GM12878 (cell line): ENCODE data around the gene HMGN5. TPM values are rescaled to one million over a fixed set of nuclear protein-coding genes. Genes with fewer than 3 reads are reported as not detected.

Experiments
- ATAC-seq: fragments of 200-7000 bp; cut with Tn5 transposase; 3 replicates; pipeline ENCODE4 v1.9.1; 2020; ENCODE audit warnings: mild to moderate bottlenecking, moderate library complexity
- BruUV-seq: library from RNA; stranded (reverse); fragments of 400-500 nt; replicated peaks from 2 replicates; lab custom pipeline; 2021; lab: Mats Ljungman, UMichigan
- CTCF ChIA-PET: fragments of 300-600 bp; sonication (Branson Sonifier 250); formaldehyde crosslinking; extraction: SDS; loops from one replicate; lab custom pipeline; 2021; ENCODE audit warnings: inconsistent platforms; lab: Yijun Ruan, JAX
- POLR2A ChIA-PET: fragments of 350-600 bp; formaldehyde crosslinking; extraction: SDS; loops from one replicate; lab custom pipeline; 2021; ENCODE audit warnings: inconsistent platforms; lab: Charles Lee
- RAD21 ChIA-PET: fragments of 300-600 bp; sonication (Branson Sonifier 250); formaldehyde crosslinking; loops from one replicate; lab custom pipeline; 2023; ENCODE audit warnings: antibody characterized with exemption; ENCODE audit not compliant: unreplicated experiment; lab: Charles Lee
- SMC1A ChIA-PET: fragments of 300-600 bp; sonication (Branson Sonifier 250); formaldehyde crosslinking; loops from one replicate; lab custom pipeline; 2023; ENCODE audit not compliant: unreplicated experiment, uncharacterized antibody; lab: Charles Lee
- DNase-seq: peaks from one replicate; pipeline ENCODE4 v3.0.0-alpha.2; 2011; ENCODE audit warnings: low read depth, low spot score
- FAIRE-seq: peaks from 3 replicates; lab custom pipeline; 2011; peaks lifted over from hg19 to GRCh38; lab: Jason Lieb, UNC
- H2AFZ ChIP-seq: 2 replicates; pipeline ENCODE4 v1.6.0; 2011; ENCODE audit warnings: low read depth, low read length, control low read depth; ENCODE audit not compliant: control insufficient read depth
- H3K27ac ChIP-seq: 2 replicates; pipeline ENCODE4 v1.5.1; 2011; ENCODE audit warnings: control low read depth; ENCODE audit not compliant: control insufficient read depth, insufficient read depth
- H3K27me3 ChIP-seq, 2 experiments: replicated peaks in 1 of 2; 2 replicates each; pipeline versions ENCODE4 v1.6.0 to v1.6.1; 2011; ENCODE audit warnings: low read length in 1 of 2; ENCODE audit not compliant: control insufficient read depth in 2 of 2, insufficient read depth in 2 of 2
- H3K36me3 ChIP-seq, 2 experiments: 2 replicates each; pipeline ENCODE4 v1.5.1; 2011; ENCODE audit warnings: low read length in 1 of 2; ENCODE audit not compliant: control insufficient read depth in 2 of 2, insufficient read depth in 2 of 2
- H3K4me1 ChIP-seq: 2 replicates; pipeline ENCODE4 v1.6.1; 2011; ENCODE audit warnings: mild to moderate bottlenecking, low read length, moderate library complexity, mixed read lengths; ENCODE audit not compliant: control insufficient read depth, insufficient read depth
- H3K4me2 ChIP-seq: 2 replicates; pipeline ENCODE4 v1.6.0; 2011; ENCODE audit warnings: control low read depth; ENCODE audit not compliant: control insufficient read depth, insufficient read depth
- H3K4me3 ChIP-seq: fragments of 200-600 bp; sonication (generic); 2 replicates; pipeline ENCODE4 v1.5.1; 2016
- H3K79me2 ChIP-seq: 2 replicates; pipeline ENCODE4 v1.6.0; 2011; ENCODE audit warnings: low read length; ENCODE audit not compliant: control insufficient read depth, insufficient read depth
- H3K9ac ChIP-seq: 2 replicates; pipeline ENCODE4 v1.8.0; 2011; ENCODE audit warnings: low read length, control low read depth, mixed read lengths; ENCODE audit not compliant: control insufficient read depth, insufficient read depth
- H3K9me3 ChIP-seq: replicated peaks from 3 replicates; pipeline ENCODE4 v1.5.1; 2011; ENCODE audit warnings: mild to moderate bottlenecking, low read length; ENCODE audit not compliant: control insufficient read depth, insufficient read depth
- H4K20me1 ChIP-seq: 2 replicates; pipeline ENCODE4 v1.6.0; 2011; ENCODE audit not compliant: control insufficient read depth, insufficient read depth
- CREB1 ChIP-seq: IDR thresholded peaks from 2 replicates; pipeline ENCODE4 v1.6.1; 2012; ENCODE audit warnings: low read depth, mild to moderate bottlenecking, inconsistent platforms
- CTCF ChIP-seq, 3 experiments: IDR thresholded peaks in 2 of 3; conservative IDR thresholded peaks in 1 of 3; 2 replicates each; pipeline ENCODE4 v1.5.1; 2011; ENCODE audit warnings: low read depth in 3 of 3, low read length in 3 of 3, mild to moderate bottlenecking in 3 of 3, control low read depth in 2 of 3, moderate library complexity in 2 of 3, inconsistent platforms in 1 of 3, mixed read lengths in 1 of 3; ENCODE audit not compliant: control insufficient read depth in 2 of 3, insufficient read depth in 1 of 3; ENCODE audit errors: extremely low read depth in 1 of 3
- E2F4 ChIP-seq: IDR thresholded peaks from 2 replicates; pipeline ENCODE4 v1.6.1; 2012; ENCODE audit warnings: low read depth, low read length, improper control_type of control experiment
- EP300 ChIP-seq, 2 experiments: fragments of 150-350 bp in 1 of 2; IDR thresholded peaks; 2 replicates each; pipeline ENCODE4 v1.6.1; 2011 to 2012; ENCODE audit warnings: low read depth in 2 of 2, low read length in 2 of 2, borderline replicate concordance in 1 of 2, improper control_type of control experiment in 1 of 2, inconsistent platforms in 1 of 2; ENCODE audit not compliant: control insufficient read depth in 1 of 2
- IKZF2 ChIP-seq, 2 experiments: fragments of 450-650 bp; IDR thresholded peaks; 2 replicates each; pipeline ENCODE4 v1.6.1; 2017; ENCODE audit warnings: mild to moderate bottlenecking in 2 of 2, moderate library complexity in 2 of 2
- POU2F2 ChIP-seq: IDR thresholded peaks from 3 replicates; pipeline ENCODE4 v1.6.1; 2011; ENCODE audit warnings: low read depth, mild to moderate bottlenecking, low read length, borderline replicate concordance
- WGBS: methylation state at CpG from one replicate; pipeline ENCODE4 v1.1.6; 2016; ENCODE audit warnings: low lambda C conversion rate; ENCODE audit not compliant: insufficient replicate concordance, insufficient coverage; ENCODE audit errors: missing lambda C conversion rate; 5-methylcytosine and 5-hydroxymethylcytosine counted together
- in situ Hi-C: fragments of 300-500 bp; cut with MboI; formaldehyde crosslinking; loops from 9 replicates; pipeline ENCODE4 v1.14.3; 2018; ENCODE audit warnings: mixed read lengths
- intact Hi-C: fragments of 100-400 bp; cut with micrococcal nuclease; formaldehyde crosslinking; loops from one replicate; pipeline ENCODE4 v1.14.2; 2022; ENCODE audit not compliant: unreplicated experiment
- polyA plus RNA-seq, 11 experiments: library from polyadenylated mRNA; depleted of rRNA in 4 of 11; unstranded in 6 of 11; stranded (reverse) in 5 of 11; fragments of >200 nt; fragmentation: Nextera tagmentation in 4 of 11; fragmentation: Illumina TruSeq in 1 of 11; extraction: Ambion mirVana in 4 of 11; extraction: Trizol in 1 of 11; gene quantifications; 1 replicate in 1 of 11; 2 replicates in 10 of 11; pipeline versions ENCODE4 v1.2.1 to v1.2.3, GENCODE V29; 2011 to 2016; ENCODE audit warnings: inconsistent platforms in 2 of 11, missing spikeins in 2 of 11, low read depth in 1 of 11
- total RNA-seq, 4 experiments: library from RNA; depleted of rRNA in 3 of 4; stranded (reverse); fragments of >200 nt in 3 of 4; fragmentation: Illumina TruSeq in 1 of 4; extraction: Trizol in 1 of 4; gene quantifications; 2 replicates each; pipeline versions ENCODE4 v1.2.1 to v1.2.3, GENCODE V29; 2013 to 2021

The HMGN5 gene
- total and polyA plus RNA-seq, 10 of the 15 experiments (the other 5 are each of a cell fraction or from before 2014, with no cell fraction given): 3.5 to 93.6 (median 29.7) TPM

GRCh38 chrX:81120258-81120935 lies 81.3 kb downstream of the HMGN5 start:
- H3K9me3 ChIP-seq: no peaks in the 10 kb centered on the region
- H3K27me3 ChIP-seq: no peaks in the 10 kb centered on the region
- H3K4me3 ChIP-seq: peak overlapping the region; percentile 69
- ChIA-PET POLR2A (interaction anchor here (1.6 to 1.7 kb wide), 2 partner anchors 82 to 311 kb away, joined by 6 to 9 read pairs; partner anchors contain the start of genes BRWD3, HMGN5 and SH3BGRL), SMC1A (interaction anchor here (1.0 to 2.2 kb wide), 3 partner anchors 56 to 243 kb away, joined by 3 to 10 read pairs (median 4); partner anchors contain the start of genes HMGN5 and SH3BGRL), CTCF (interaction anchor here (0.9 to 2.4 kb wide), 8 partner anchors 13 to 308 kb away, joined by 3 to 13 read pairs (median 4); partner anchors contain the start of genes HMGN5 and SH3BGRL), RAD21 (interaction anchor here (1.2 to 1.9 kb wide), 4 partner anchors 82 to 314 kb away, joined by 4 to 11 read pairs (median 6); partner anchors contain the start of genes BRWD3, HMGN5 and SH3BGRL)
- H3K9ac ChIP-seq: peak overlapping the region; percentile 49
- H3K27ac ChIP-seq: peak overlapping the region; percentile 38
- H3K4me2 ChIP-seq: peak overlapping the region; percentile 41; the same call in 1 of the 2 replicates
- no TSS peak for BruUV-seq
- WGBS: 10% methylated on average over 17 of the region's 17 CpGs
- FAIRE-seq: no peak
- no peak for DNase-seq
- intact Hi-C loops: loop anchor here (2.0 kb wide), 3 partner anchors 82 to 312 kb away; partner anchors contain the start of genes BRWD3 and SH3BGRL
- in situ Hi-C loops: loop anchor here (5.0 kb wide), 1 partner anchor 308 kb away; no protein-coding TSS in a partner anchor
- no peak for TF ChIP-seq POU2F2
- TF ChIP-seq CREB1: no peak
- TF ChIP-seq CTCF (IDR thresholded peaks at IDR 0.05 in 2 of 3, conservative IDR thresholded peaks at IDR 0.05 in 1 of 3; ENCODE audit: control insufficient read depth in 2 of 3, extremely low read depth in 1 of 3, insufficient read depth in 1 of 3, low read depth in 3 of 3, low read length in 3 of 3): no peak
- TF ChIP-seq EP300 (IDR thresholded peaks at IDR 0.05; ENCODE audit: borderline replicate concordance in 1 of 2, control insufficient read depth in 1 of 2, low read depth in 2 of 2, low read length in 2 of 2): no peak
- TF ChIP-seq IKZF2 (IDR thresholded peaks at IDR 0.05): 0 out of 4 replicates have a peak, but pooled peaks of 1 of the 2 experiments have one; percentile 17
- 0 out of 2 replicates have a peak, but pooled peaks have one; percentile 36 for TF ChIP-seq E2F4
- no peaks in the 10 kb centered on the region for H3K4me1 ChIP-seq
- ATAC-seq: peak; percentile 33
- no peaks in the 10 kb centered on the region for H4K20me1 ChIP-seq
- H2AFZ ChIP-seq: peak overlapping the region; percentile 73
- no peaks in the 10 kb centered on the region; the same call in none of the 2 replicates for H3K79me2 ChIP-seq
- no peaks in the 10 kb centered on the region for H3K36me3 ChIP-seq
